Panc1 (cell line): ENCODE measurements around the gene MFGE8. TPM values are rescaled to one million over a fixed set of nuclear protein-coding genes. Genes with fewer than 3 reads are reported as not detected.

Experiments used
- ATAC-seq: fragments of 200-7000 bp; cut with Tn5 transposase; 2 replicates; pipeline ENCODE4 v1.9.1; 2020; ENCODE audit warnings: mild to moderate bottlenecking, moderate library complexity
- BruUV-seq: library from RNA; stranded (reverse); fragments of 400-500 nt; replicated peaks from 2 replicates; lab custom pipeline; 2021; lab: Mats Ljungman, UMichigan
- CTCF ChIA-PET: fragments of 300-600 bp; sonication (Branson Sonifier 250); formaldehyde crosslinking; loops from one replicate; lab custom pipeline; 2022; ENCODE audit warnings: antibody characterized with exemption; lab: Charles Lee
- POLR2A ChIA-PET: fragments of 300-600 bp; sonication (Branson Sonifier 250); formaldehyde crosslinking; loops from one replicate; lab custom pipeline; 2022; ENCODE audit warnings: antibody characterized with exemption; lab: Charles Lee
- DNase-seq: peaks from one replicate; pipeline ENCODE4 v3.0.0-alpha.2; 2010; ENCODE audit warnings: low read depth, low spot score
- H3K27ac ChIP-seq: 2 replicates; pipeline ENCODE4 v1.5.1; 2011; ENCODE audit warnings: mild to moderate bottlenecking, low read length, inconsistent platforms
- H3K27me3 ChIP-seq: fragments of 200-500 bp; sonication (Bioruptor generic); 2 replicates; pipeline ENCODE4 v1.6.0; 2014; ENCODE audit warnings: low read length, inconsistent platforms; ENCODE audit not compliant: control insufficient read depth, insufficient read depth
- H3K36me3 ChIP-seq: fragments of 200-500 bp; sonication (Bioruptor generic); 2 replicates; pipeline ENCODE4 v1.5.1; 2014; ENCODE audit warnings: inconsistent platforms, mild to moderate bottlenecking, low read length, moderate library complexity; ENCODE audit not compliant: control insufficient read depth, insufficient read depth
- H3K4me1 ChIP-seq: 2 replicates; pipeline ENCODE4 v1.5.1; 2011; ENCODE audit warnings: inconsistent platforms, mild to moderate bottlenecking, low read length, moderate library complexity; ENCODE audit not compliant: control insufficient read depth, insufficient read depth
- H3K4me3 ChIP-seq, 2 experiments: 2 replicates each; pipeline ENCODE4 v1.5.1; 2011 to 2012; ENCODE audit warnings: low read depth in 2 of 2, low read length in 2 of 2, mild to moderate bottlenecking in 2 of 2, inconsistent platforms in 1 of 2, moderate library complexity in 1 of 2
- H3K9me3 ChIP-seq: fragments of 200-500 bp; sonication (Bioruptor generic); 2 replicates; pipeline ENCODE4 v1.5.1; 2014; ENCODE audit warnings: low read depth, mild to moderate bottlenecking, inconsistent platforms, low read length, moderate library complexity; ENCODE audit not compliant: control insufficient read depth, insufficient read depth
- POLR2AphosphoS5 ChIP-seq: IDR thresholded peaks from 2 replicates; pipeline ENCODE4 v1.6.1; 2012; ENCODE audit warnings: mild to moderate bottlenecking, low read depth, low read length, moderate library complexity
- SIN3A ChIP-seq: IDR thresholded peaks from 2 replicates; pipeline ENCODE4 v1.6.1; 2012; ENCODE audit warnings: low read depth, mild to moderate bottlenecking, low read length, moderate library complexity, borderline replicate concordance; ENCODE audit not compliant: insufficient read depth
- TCF7L2 ChIP-seq: IDR thresholded peaks from 2 replicates; pipeline ENCODE4 v1.6.1; 2011; ENCODE audit warnings: mild to moderate bottlenecking, low read depth, low read length, inconsistent platforms
- in situ Hi-C: cut with HindIII; loops from 2 replicates; pipeline ENCODE4 v1.10.0; 2016; ENCODE audit warnings: low sequenced_read_pairs, low pct_unique_long_range_greater_than_20kb
- intact Hi-C: fragments of 100-400 bp; cut with micrococcal nuclease; formaldehyde crosslinking; loops from one replicate; pipeline ENCODE4 v1.10.0; 2022; ENCODE audit not compliant: unreplicated experiment
- total RNA-seq: library from RNA; stranded (reverse); gene quantifications from one replicate; pipeline ENCODE4 v1.2.1, GENCODE V29; 2021; ENCODE audit not compliant: unreplicated experiment
- TF ChIP-seq, protein P1 (sequence below), 2 experiments: IDR thresholded peaks; 2 replicates each; pipeline ENCODE4 v1.6.1; 2011 to 2012; ENCODE audit warnings: low read depth in 2 of 2, control low read depth in 1 of 2, low read length in 1 of 2, mild to moderate bottlenecking in 1 of 2, moderate library complexity in 1 of 2; ENCODE audit not compliant: insufficient read depth in 1 of 2
- TF ChIP-seq, protein P2 (sequence below): fragments of 450-650 bp; IDR thresholded peaks from 2 replicates; pipeline ENCODE4 v1.5.1; 2017; ENCODE audit warnings: mild to moderate bottlenecking

Gene MFGE8
- total RNA-seq, 1 experiment from 2014 or later: 1,799 TPM

DNA sequence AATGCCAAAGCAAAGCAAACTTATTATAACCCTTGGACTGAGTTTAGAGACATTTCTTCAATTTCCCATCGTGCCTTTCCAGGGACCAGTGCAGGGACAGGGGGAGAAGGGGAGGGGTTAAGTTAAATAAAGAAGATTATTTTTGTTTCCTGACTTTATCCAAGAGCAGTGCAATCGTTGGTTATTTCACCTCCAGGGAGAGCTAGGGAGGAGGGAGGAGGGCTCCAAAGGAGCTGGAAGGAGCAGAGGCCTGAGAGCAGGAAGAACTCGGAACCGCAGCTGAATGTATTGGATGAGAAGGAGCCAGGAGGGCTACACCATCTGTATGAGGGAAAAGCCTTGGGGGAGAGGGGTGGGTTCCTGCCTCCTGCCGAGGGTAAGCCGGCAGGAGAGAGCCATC is 38.5 kb downstream of the MFGE8 start:
- ChIA-PET POLR2A (no interaction called here), CTCF (no interaction called here)
- BruUV-seq: no TSS peak
- Histone ChIP-seq H3K27ac (no peak overlapping the region), H3K9me3 (no peaks in the 10 kb centered on the region), H3K4me3 (no peak overlapping the region), H3K4me1 (peaks cover 7% of the 10 kb centered on the region; the same call in 1 of the 2 replicates), H3K36me3 (peaks cover 2% of the 10 kb centered on the region; the same call in 1 of the 2 replicates), H3K27me3 (no peaks in the 10 kb centered on the region)
- TF ChIP-seq, protein P1, sequence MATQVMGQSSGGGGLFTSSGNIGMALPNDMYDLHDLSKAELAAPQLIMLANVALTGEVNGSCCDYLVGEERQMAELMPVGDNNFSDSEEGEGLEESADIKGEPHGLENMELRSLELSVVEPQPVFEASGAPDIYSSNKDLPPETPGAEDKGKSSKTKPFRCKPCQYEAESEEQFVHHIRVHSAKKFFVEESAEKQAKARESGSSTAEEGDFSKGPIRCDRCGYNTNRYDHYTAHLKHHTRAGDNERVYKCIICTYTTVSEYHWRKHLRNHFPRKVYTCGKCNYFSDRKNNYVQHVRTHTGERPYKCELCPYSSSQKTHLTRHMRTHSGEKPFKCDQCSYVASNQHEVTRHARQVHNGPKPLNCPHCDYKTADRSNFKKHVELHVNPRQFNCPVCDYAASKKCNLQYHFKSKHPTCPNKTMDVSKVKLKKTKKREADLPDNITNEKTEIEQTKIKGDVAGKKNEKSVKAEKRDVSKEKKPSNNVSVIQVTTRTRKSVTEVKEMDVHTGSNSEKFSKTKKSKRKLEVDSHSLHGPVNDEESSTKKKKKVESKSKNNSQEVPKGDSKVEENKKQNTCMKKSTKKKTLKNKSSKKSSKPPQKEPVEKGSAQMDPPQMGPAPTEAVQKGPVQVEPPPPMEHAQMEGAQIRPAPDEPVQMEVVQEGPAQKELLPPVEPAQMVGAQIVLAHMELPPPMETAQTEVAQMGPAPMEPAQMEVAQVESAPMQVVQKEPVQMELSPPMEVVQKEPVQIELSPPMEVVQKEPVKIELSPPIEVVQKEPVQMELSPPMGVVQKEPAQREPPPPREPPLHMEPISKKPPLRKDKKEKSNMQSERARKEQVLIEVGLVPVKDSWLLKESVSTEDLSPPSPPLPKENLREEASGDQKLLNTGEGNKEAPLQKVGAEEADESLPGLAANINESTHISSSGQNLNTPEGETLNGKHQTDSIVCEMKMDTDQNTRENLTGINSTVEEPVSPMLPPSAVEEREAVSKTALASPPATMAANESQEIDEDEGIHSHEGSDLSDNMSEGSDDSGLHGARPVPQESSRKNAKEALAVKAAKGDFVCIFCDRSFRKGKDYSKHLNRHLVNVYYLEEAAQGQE (IDR thresholded peaks at IDR 0.05; ENCODE audit: insufficient read depth in 1 of 2, low read depth in 2 of 2, low read length in 1 of 2): no peak
- TF ChIP-seq SIN3A (no peak), TCF7L2 (no peak), POLR2AphosphoS5 (no peak)
- TF ChIP-seq, protein P2, sequence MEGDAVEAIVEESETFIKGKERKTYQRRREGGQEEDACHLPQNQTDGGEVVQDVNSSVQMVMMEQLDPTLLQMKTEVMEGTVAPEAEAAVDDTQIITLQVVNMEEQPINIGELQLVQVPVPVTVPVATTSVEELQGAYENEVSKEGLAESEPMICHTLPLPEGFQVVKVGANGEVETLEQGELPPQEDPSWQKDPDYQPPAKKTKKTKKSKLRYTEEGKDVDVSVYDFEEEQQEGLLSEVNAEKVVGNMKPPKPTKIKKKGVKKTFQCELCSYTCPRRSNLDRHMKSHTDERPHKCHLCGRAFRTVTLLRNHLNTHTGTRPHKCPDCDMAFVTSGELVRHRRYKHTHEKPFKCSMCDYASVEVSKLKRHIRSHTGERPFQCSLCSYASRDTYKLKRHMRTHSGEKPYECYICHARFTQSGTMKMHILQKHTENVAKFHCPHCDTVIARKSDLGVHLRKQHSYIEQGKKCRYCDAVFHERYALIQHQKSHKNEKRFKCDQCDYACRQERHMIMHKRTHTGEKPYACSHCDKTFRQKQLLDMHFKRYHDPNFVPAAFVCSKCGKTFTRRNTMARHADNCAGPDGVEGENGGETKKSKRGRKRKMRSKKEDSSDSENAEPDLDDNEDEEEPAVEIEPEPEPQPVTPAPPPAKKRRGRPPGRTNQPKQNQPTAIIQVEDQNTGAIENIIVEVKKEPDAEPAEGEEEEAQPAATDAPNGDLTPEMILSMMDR: no peak
- intact Hi-C loops (loop anchor here (5.0 kb wide), 1 partner anchor 303 kb away; no protein-coding TSS in a partner anchor), in situ Hi-C loops (no loop called here)
- no peak for ATAC-seq
- no peak for DNase-seq

DNA sequence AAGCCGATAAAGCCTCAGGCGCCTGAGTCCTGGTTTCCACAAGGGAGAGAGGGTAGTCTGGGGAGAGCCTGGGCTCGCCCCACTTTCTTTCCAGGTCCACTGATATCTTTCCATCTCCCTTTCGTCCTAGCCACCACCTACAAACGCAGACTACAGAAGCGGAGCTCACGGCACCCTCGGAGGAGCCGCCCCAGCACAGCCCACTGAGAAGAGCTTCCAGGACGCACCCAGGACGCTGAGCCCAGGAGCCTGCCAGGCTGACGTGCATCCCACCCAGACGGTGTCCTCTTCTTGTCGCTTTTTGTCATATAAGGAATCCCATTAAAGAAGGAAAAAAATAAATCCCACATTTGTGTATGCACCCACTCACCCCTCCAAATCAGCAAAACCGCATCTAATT is 38.9 kb downstream of the MFGE8 start:
- Histone ChIP-seq H3K9me3 (no peaks in the 10 kb centered on the region), H3K4me1 (peaks cover 7% of the 10 kb centered on the region; the same call in 1 of the 2 replicates), H3K4me3 (no peak overlapping the region), H3K36me3 (peaks cover 2% of the 10 kb centered on the region; the same call in 1 of the 2 replicates), H3K27me3 (no peaks in the 10 kb centered on the region), H3K27ac (no peak overlapping the region)
- BruUV-seq: no TSS peak
- POLR2A ChIA-PET: no interaction called here
- DNase-seq (no peak), ATAC-seq (no peak)
- in situ Hi-C loops (no loop called here), intact Hi-C loops (no loop called here)
- CTCF ChIA-PET: no interaction called here
- no peak for TF ChIP-seq SIN3A
- TF ChIP-seq, protein P2: no peak
- TF ChIP-seq, protein P1 (IDR thresholded peaks at IDR 0.05; ENCODE audit: insufficient read depth in 1 of 2, low read depth in 2 of 2, low read length in 1 of 2): no peak
- TF ChIP-seq POLR2AphosphoS5: no peak
- no peak for TF ChIP-seq TCF7L2
